Thyroid gland (tissue), 4 donors: ENCODE results near the gene UBAP2.

Experiments used
- CTCF ChIP-seq, 6 experiments: fragments of 200-600 bp in 3 of 6; fragments of 450-650 bp in 3 of 6; sonication (generic) in 3 of 6; IDR thresholded peaks; one replicate each; pipeline ENCODE4 v1.5.1; 2016 to 2019; ENCODE audit warnings: antibody characterized with exemption in 6 of 6, mild to moderate bottlenecking in 2 of 6, inconsistent platforms in 1 of 6, moderate library complexity in 1 of 6
- POLR2A ChIP-seq, 2 donors: fragments of 450-650 bp; IDR thresholded peaks; one replicate each; pipeline ENCODE4 v1.6.1; 2017; ENCODE audit warnings: antibody characterized with exemption in 2 of 2, mild to moderate bottlenecking in 2 of 2, moderate library complexity in 1 of 2

DNA sequence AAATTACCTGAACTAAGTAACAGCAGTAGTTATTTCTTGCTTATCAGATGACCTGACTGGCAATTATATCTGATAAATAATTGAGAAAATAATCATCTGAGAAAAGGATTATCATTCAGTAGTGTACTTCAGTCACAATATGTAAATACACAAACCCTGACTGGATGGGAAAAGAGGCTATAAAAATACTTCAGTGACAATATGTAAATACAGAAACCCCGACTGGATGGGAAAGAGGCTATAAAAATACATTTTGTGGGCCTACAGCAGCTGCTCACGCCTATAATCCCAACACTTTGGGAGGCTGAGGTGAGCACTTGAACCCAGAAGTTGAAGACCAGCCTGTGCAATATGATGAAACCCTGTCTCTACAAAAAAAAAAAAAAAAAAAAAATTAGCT, 11.1 kb downstream of the UBAP2 start:
- no peak for TF ChIP-seq CTCF (IDR thresholded peaks at IDR 0.05)
- no peak for TF ChIP-seq POLR2A (IDR thresholded peaks at IDR 0.05)
